GM19468 (cell line): ENCODE data around the gene NUP85.
"Not testable (repeated sequence)": the region's sequence is repeated elsewhere in the genome, so short reads cannot be mapped to it uniquely, and the experiment has no call there.

Source experiments
- ATAC-seq: cut with Tn5 transposase; IDR thresholded peaks from one replicate; pipeline ENCODE4 v1.9.1; 2021; ENCODE audit warnings: mild to moderate bottlenecking, moderate library complexity, moderate number of reproducible peaks; ENCODE audit not compliant: unreplicated experiment; ENCODE audit errors: extremely low read depth

The NUP85 gene

DNA sequence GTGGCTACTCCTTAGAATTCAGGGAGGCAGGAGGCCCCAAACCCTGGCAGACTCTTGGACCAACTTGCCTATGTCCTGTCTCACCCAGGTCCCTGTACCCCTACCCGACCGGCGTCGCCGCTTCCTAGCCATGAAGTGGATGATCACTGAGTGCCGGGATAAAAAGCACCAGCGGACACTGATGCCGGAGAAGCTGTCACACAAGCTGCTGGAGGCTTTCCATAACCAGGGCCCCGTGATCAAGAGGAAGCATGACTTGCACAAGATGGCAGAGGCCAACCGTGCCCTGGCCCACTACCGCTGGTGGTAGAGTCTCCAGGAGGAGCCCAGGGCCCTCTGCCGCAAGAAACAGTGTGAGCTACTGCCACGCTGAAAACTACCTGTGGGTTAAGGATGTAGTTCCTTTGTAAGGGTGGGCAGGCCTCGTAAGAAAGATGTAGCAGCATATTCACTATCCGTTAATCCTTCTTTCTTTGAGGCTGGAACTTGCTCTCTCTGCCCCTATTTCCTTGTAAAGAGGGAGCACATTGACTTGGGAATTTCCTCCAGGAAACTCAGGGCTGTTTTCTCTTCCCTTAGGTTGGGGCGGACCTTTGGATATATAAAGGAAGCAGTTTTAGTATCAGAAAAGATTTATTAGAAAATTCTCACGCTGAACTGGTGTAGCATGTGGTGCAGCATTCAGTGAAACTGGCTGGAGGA is 60.3 kb downstream of the NUP85 start:
- ATAC-seq: no peak

DNA sequence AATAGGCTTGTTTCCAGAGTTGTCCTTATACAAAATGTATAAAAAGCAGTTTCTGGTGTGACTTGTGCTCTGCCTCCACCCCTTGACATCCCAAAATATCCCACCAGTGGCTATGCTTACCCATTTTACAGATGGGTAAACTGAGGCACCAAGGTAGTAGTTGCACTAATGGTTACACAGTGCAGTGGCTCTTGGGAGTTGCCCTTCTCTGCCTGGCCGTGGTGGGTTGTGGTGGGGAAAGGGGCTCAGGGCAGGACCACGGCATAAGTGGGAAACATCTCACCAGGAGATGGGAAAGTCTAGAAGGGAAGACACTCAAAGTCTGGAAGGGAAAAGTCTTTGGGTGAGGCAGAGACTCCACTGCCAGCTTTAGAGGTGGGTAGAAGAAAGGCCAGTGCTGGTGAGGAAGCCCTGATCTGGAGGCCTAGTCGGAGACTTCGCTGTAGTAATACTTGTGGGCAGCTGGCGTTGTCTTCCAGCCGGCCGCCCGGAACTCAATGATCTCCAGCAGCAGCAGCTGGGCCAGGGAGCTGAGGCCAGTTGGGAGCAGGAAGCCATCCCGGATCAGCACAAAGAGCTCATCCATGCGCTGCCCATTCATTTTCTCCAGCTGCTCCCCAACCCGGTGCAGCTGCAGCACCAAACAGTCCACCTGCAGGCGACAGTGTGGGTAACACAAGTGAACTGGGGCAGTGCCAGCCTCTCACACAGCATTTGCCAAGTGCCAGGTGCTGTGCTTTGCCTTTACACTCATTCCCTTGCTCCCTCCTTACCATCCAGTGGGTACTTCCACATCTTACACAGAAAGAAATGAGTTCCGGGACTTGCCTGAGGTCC is 61.1 kb downstream of the NUP85 start:
- no peak for ATAC-seq

DNA sequence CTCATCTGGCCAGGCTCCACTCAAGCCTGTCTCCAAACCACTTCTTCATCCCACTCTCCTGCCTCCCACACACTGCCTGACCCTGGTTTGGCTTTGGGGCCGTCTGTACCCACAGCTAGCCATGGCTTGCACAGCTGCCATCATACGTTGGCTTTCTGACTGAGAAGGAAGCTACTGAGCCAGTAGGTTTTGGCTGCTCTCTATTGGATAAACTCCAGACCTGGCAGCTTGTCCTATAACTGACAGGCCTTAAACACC is 61.6 kb downstream of the NUP85 start:
- no peak for ATAC-seq

DNA sequence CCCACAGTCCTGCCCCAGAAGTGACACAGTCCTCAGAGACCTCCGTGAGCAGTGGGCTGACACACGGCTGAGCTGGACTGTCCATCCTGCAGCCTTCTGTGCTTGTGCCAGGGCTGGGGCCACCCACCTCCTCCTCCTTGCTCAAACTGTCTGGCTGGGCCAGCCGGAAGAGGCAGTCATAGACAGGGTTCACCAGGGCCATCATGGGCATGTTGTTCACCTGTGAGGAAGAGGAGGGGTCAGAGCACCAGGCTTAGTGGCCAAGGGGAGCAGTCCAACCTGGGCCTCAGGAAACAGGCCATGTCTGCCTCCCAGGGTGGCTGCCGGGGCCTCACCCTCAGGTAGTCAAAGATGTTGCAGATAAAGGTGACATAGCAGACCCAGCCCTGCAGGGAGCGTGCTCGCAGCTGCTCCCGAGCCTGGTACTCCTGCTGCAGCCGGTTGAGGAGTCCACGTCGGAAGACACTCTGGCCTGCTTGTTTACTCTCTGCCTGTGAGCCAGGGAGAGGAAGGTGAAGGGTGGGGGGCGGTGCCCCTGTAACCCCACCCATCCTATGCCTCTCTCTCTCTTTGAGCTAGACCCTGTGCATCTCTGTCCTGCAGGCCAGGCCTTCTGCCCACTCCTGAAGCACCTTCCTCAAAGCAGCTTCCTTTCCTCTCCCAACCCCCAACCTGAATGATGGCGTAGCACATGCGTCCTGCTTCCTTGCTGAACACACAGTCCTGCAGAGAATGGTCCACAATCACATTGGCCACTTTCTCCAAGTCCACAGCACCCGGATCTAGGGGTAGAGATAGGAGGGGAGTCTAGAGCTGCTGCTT is 62.1 kb downstream of the NUP85 start:
- ATAC-seq: no peak

DNA sequence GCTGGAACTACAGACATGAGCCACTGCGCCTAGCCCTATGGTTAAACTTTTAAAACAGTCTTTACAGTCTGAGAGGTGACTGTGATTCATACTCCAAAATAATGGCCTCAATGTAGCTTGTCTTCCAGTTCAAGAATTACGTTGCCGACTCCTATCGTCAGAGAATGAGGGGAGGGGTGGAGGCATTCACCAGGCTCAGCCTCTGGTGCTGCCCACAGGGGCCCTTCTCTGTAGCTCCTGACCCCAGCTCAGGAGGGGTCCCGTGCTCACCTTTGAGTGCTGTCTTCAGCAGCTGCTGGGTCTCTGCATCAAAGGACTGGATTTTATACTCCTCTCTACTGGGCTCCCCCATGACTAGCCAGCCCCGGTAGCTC is 64.4 kb downstream of the NUP85 start:
- ATAC-seq: no peak

DNA sequence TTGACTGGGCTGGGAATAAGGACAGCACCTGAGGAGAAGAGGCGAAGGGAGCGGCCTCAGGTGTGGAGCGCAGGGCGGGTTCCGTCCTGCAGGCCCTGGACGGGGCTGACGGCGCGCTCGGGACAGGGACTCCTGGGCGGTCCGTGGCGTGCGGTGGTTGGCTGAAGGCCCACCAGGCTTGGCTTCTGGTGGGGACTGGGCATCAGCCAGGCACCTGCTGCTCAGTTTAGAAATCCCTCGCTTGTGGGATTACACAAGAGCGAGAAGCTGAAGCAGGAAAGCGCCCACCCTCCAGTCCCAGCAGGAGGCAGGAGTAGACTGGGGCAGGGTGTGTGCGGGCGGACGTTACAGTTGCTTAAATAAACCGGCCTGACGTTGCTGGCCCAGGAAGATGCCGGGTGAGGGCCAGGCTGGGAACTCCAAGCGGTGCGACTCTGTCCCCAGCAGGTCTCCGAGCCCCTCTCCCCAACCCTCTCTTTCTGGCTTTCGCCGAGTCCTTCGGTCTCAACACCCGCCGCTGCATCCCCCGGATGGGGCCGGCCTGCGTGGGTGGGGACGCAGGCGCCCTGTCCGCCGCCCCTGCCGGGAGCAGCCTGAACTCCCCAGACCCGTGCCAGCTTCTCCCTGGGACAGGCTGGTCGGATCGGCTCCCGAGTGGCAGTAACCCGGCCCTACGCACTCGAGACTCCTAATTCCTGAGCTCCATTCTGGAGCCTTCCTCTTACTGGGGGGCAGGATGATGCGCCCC is 64.9 kb downstream of the NUP85 start:
- no peak for ATAC-seq

DNA sequence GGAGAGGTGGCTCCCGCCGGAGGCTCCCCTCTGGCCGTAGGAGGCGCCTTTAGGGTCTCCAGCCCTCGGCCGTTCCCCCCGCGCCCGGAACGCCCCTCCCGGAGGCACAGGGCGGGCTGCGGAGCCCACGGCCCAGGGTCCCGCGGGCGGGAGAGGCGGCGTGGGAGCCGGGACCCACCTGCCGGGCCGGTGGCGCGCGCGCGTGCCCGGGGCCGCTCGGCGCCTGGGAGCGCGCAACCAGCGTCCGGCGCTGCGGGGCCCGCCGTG is 65.4 kb downstream of the NUP85 start, which contains the start of gene MIF4GD:
MIF4GD (minus strand) TSS at position 266 of the 267 bp plus-strand sequence. CDS start 1,036 bp downstream, outside the sequence.
- ATAC-seq: no peak

DNA sequence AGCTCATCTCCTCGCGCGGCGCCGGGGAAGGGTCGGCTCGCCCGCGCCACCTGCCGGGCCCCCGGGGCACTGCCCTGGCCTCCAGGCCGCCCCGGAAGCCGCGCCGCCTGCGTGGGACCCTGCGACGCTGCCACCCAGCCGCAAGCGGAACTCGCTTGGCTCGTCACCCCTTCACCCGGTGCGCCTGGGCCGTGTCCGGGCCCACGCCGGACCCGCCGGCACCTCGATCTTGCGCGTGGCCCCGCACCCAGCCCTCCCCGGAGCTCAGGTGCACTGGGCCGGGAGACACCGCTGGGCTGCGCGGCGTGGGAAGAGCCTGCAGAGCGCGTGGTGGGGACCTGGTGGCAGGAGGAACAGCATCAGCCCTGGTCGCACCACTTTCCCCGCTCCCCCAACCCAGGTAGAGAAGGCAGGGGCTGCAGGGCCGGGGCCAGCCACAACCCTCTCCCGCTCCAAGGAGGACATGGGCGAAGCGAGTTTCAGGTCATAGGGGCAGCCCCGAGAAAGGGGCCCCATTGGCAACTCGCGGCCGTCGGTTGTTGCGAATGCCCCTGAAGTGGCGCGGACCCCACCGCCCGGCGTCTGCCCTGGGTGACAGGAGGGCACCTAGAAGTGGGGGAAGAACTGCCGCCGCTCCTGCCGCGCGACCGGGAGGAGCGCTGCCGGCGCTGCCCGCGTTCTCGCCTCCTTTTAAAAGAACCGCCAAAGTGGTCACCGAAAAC is 65.9 kb downstream of the NUP85 start:
- peak; percentile 75 for ATAC-seq

DNA sequence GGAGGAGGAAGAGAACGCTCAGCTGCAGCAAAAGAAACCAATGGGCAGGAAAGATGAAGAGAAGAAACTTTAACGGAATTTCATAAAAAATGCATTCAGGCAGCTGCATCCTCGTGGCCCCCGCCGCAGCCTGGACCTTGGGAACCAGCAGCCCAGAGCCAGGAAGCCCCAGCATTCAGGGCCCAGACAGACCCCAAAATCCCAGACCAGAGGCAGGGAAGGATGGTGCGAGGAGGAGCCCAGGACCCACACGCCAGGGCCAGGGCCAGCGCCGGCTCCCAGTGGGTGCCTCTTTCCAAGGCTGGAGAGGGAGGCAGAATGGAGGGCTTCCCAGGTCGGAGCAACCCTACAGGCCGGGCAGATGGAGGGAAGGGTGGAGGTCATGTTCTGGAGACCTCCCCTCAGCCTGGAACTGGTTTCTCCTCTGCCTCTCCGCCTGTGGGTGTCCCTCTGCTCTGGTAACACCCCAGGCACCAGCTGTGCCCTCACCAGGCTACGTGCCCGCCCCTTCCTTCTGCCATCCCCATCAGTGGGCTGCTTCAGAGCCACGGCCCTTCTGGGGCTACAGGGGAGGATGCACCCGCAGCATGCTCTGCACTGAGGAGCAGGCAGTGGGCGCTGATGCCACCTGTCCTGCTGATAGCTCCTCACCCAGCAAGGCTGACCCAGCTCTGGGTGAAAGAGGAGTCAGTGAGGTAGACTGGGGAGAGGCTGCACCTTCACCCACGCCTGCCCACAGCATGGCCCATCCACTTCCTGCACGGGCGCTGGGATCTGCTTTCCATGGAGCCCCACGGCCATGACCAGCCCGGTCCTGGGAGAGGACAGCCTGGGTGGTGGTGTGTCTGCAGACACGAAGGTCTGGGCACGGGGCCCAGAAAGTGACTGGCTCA is 66.7 kb downstream of the NUP85 start:
- no peak for ATAC-seq

DNA sequence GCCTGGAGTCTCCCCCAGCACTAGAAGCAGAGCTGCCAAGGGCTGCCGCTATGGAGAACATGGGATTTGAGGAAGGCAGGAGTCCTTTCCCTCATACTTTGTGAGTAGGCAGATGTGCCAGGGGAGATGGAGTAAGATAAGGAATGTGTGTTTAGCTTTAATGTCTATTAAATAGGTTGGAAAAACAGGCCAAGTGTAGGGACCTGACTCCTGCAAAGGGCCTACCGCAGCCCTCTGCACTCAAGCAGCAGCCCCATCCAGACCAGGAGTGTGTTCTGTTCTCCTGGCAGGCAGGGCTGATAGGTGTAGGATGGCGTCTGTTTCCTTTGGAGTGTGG is 67.3 kb downstream of the NUP85 start:
- no peak for ATAC-seq

DNA sequence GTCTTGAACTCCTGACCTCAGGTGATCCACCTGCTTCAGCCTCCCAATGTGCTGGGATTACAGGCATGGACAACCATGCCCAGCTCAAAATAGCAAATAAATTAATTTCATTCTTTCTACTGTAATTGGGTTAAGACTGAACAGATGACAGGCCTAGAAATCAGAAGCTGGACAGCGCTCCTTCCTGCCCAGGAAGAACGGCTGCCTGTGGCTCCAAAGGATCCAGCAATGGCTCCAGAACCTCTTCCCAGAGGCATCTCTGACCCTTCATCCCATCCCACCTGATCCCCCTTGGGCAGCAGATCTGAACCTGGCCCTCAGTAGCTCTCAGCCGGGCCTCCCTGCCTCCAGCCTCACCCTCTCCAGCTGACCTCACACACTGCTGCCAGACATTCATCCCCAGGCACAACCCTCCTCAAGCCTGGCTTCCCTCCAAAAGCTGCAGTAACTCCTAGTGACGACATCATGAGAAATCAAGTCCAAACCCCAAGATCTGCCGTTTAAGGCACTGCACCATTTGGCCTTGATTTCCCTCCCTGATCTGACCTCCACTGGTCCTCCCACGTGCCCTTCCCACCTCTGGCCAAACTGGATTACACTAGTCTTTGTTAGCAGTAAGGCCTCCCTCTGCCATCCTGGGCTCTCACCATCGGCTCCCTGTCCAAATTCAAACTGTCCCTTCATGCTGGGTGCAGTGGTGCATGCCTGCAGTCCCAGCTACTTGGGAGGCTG is 68.7 kb downstream of the NUP85 start:
- no peak for ATAC-seq

DNA sequence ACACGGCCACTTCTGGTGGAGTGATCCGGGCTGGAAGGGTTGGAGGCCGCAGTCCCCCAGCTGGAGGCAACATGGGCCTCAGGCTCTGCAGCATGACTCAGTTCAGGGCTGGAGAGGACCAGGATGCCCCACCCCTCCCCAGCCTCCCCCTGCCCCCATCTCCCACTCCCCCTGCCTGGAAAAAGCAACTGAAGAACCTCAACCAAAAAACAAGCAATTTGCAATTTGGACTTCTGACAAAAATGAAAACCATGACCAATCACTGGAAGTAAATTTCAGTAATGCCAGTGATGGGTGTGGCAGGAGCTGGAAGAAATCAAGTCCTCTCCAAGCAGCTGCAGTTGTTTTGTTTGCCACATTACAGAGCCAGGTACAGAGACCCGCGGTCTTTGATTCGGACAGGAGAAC is 72.2 kb downstream of the NUP85 start:
- no peak for ATAC-seq

DNA sequence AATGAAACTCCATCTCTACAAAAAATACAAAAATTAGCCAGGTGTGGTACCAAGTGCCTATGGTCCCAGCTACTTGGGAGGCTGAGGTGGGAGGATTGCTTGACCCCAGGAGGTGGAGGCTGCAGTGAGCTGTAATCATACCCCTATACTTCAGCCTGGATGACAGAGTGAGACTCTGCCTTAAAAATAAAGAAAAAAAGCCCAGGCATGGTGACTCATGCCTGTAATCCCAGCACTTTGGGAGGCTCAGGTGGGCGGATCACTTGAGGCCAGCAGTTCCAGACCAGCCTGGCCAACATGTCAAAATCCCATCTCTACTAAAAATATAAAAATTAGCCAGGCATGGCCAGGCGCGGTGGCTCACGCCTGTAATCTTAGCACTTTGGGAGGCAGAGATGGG is 74.7 kb downstream of the NUP85 start:
- not testable (repeated sequence) for ATAC-seq

DNA sequence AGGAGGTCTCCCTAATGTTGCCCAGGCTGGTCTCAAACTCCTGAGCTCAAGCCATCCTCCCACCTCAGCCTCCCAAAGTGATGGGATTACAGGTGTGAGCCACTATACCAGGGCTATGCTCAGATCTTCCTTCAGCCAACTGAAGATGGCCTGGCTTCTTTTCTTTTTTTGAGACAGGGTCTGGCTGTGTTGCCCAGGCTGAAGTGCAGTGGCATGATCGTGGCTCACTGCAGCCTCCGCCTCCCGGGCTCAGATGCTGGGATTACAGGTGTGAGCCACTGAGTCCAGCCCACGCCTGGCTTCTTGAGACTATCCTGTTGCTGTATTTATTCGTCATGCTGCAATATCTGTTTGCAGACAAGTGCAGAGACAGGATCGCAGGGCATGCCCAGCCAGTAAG is 79.6 kb downstream of the NUP85 start:
- ATAC-seq: no peak
